GM19043 (cell line): ENCODE measurements around the gene ZNF689.
"Not testable (repeated sequence)": the region's sequence is repeated elsewhere in the genome, so short reads cannot be mapped to it uniquely, and the experiment has no call there.

Experiments
- ATAC-seq: cut with Tn5 transposase; IDR thresholded peaks from one replicate; pipeline ENCODE4 v1.9.1; 2021; ENCODE audit warnings: low read depth; ENCODE audit not compliant: unreplicated experiment

ZNF689 gene

DNA sequence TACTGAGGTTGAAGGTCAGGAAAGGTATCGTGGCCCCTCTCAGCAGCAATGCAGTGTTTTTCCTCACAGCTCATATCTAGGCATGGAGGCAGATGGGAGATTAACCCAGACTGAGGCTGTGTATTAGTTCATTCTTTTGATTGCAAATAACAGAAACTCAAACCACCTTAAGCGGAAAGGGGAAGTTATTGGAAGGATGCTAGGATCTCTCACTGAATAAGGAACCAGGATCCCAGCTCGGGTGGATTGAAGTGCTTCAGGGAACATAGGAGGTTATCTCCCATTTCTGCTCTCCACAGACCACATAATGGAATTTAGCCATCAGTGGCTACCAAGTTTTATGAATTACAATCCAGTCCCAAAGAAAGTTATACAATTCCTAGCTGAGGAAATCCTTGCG lies 8.2 kb downstream of the ZNF689 start:
- ATAC-seq = no peak

DNA sequence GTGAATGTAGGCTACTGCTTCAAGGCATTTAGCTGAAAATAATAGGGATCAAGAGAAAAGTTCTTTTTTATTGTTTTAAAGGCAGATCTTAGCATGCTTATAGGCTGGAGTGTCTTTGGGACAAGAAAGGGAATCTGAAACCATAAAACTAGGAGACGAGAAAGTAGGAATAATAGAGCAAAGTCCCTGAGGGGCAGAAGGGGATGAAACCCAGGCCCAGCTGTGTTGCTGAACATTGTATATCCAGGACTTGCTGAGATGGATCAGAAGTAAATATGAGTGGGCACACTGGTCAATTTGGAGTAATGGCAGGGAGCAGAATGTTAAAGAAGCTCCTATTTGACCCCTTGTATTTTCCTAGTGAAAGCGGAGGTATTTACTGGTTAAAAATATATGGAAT lies 9.3 kb downstream of the ZNF689 start:
- no peak for ATAC-seq

DNA sequence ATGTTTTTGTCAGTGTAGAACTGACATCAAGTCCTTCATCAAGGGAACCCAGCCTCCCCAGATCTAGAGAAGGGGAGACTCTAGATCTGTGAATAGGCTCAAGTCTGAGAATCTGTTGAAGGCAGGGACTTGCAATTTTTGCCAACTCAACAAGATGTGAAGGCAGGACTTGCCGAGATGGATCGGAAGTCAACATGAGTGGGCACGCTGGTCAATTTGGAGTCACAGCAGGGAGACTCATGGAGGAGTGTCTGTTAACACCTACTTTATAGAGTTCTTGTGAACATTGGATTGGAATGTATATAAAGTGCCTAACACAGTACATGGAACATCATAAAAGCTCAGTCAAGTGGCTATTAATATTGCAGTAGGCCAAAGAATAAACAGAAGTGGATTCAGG lies 10.0 kb downstream of the ZNF689 start:
- no peak for ATAC-seq

DNA sequence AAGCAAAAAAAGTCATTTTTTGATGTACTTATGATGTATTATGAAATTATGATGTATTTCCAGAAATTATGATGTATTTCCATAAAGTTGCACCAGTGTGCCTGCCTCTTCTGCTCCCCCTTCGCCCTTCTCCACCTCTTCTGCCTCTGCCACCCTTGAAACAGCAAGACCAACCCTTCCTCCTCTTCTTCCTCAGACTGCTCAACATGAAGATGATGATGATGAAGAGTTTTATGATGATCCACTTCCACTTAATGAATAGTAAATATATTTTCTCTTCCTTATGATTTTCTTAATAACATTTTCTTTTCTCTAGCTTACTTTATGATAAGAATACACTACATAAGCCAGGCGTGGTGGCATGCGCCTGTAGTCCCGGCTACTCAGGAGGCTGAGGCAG lies 17.3 kb downstream of the ZNF689 start:
- no peak for ATAC-seq

DNA sequence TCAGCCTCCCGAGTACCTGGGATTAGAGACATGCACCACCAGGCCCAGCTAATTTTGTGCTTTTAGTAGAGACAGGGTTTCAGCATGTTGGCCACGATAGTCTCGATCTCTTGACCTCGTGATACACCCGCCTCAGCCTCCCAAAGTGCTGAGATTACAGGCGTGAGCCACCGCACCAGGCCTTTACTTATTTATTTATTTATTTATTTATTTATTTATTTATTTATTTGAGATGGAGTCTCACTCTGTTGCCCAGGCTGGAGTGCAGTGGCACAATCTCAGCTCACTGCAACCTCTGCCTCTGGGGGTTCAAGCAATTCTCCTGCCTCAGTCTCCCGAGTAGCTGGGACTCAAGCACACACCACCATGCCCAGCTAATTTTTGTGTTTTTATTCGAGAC lies 19.3 kb downstream of the ZNF689 start:
- not testable (repeated sequence) for ATAC-seq

DNA sequence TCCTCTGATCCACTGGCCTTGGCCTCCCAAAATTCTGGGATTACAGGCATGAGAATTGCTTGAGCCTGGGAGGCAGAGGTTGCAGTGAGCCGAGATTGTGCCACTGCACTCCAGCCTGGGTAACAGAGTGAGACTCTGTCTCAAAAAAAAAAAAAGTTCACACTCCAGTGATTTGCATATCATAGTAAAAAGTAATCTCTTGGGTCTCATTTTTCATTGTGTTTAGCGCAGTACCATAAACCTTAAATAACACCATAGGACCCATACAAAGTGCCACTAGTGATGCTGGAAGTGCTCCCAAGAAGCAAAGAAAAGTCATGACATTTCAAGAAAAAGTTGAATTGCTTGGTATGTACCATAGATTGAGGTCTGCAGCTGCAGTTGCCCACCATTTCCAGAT lies 20.6 kb downstream of the ZNF689 start:
- ATAC-seq = not testable (repeated sequence)

DNA sequence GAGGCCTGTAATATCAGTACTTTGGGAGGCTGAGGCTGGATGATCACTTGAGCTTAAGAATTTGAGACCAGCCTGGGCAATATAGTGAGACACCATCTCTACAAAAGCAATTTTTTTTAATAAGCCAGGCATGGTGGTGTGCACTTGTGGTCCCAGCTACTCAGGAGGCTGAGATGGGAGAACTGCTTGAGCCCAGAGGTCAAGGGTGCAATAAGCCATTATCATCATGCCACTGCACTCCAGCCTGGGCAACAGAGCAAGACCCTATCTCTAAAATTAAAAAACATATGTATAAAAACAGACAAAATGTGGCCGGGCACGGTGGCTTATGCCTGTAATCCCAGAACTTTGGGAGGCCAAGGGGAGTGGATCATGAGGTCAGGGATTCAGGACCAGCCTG lies 21.5 kb downstream of the ZNF689 start:
- ATAC-seq = no peak

DNA sequence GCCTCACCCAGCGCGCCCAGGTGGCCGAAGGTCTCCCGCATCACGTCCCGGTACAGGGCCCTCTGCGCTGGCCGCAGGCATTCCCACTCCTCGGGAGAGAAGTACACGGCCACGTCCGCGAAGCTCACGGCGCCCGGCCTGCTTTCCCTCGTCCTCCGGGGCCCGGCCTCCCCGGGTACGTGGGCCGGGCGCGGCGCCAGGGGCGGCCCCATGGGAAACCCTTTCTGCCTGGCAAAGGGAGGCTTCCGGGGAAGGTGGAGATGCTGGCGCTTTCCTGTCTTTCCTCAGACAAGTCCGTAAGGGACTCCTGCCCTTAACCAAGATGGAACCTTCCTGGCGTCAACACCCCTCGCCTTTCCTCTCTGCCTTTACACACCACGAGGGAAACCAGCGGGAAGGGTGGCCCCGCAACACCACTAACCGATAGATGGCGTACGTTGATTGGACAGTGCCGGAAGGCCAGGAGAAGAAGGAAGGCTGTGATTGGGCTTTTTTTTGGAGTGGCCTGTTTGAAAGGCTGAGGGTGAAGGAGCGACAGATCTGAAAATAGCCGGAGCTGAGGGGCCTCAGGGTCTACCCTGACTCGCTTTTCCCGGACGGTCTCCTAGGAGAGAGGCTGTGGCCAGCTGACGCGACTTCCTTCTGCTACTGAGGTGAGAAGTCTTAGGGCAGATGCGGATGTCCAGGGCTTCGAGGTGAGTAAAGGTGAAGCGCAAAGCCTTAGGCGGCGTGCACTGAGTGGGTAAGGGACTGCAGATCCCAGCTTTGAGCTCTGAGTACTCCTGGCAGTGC lies 24.6 kb downstream of the ZNF689 start, which contains the start of gene ZNF785:
Gene ZNF785, minus strand, starts transcription at position 298 of the 792 bp plus-strand sequence. Its CDS starts 86 bp downstream, at position 212.
- peak; percentile 80 for ATAC-seq

DNA sequence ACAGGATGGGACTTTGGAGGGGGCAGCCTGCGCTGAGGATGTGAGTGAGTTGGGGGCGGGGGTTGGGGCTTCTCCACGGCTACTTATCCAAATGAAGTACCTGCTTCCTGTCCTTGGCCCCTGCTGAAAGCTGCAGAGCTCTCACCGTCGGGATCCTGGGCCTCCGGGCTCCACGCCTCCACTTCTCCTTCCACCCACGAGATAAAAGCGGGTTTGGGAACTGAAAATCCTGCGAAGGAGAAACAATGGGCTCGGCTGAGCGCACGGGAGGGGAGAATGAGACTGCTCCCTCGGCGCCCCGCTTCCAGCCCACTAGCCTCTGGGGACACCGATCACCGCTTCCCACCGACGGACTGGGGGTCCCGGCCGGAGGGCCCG lies 25.2 kb downstream of the ZNF689 start:
- no peak for ATAC-seq

DNA sequence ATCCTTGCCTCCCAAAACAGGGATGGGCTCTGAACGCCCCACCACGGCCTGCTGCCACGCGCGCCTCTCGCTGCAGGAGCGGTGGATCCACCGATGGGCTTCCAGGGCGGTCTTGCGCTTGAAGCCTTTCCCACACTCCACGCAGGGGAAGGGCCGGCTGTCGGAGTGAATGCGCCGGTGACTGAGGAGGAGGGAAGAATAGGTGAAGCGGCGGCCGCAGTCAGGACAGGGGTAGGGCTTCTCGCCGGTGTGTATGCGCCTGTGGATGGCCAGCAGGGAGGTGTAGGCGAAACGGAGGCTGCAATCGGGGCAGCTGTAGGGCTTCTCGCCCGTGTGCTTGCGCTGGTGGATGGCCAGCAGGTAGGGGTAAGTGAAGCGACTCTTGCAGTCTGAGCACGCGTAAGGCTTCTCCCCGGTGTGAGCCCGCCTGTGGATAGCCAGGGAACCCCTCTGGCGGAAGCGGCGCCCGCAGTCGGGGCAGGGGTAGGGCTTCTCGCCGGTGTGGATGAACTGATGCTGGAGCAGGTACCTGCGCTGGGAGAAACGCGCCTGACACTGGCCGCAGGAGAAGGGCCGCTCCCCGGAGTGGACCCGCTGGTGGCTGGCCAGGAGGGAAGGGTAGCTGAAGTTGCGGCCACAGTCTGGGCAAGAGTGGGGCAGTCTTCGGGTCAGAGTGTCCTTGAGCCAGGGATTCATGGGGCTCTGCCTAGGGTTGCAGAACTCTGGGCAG lies 27.4 kb downstream of the ZNF689 start:
- ATAC-seq = no peak

DNA sequence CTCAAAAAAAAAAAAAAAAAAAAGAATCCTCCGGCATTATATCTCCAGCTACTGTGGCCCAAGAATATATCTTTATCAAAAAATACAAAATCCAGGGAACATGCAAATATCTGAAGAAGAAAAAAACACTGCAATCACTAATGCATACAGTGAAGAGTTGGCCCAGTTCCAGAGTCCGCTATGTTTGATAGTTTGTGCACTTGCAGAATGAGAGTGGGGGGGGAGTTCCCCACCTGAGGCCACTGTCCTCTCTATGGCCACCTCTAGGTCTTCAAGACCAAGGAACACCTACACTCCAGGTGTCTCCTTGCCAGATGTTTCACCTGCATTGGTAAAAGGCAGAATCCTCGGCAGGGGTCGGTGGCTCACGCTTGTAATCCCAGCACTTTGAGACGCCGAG lies 28.7 kb downstream of the ZNF689 start:
- ATAC-seq = no peak

DNA sequence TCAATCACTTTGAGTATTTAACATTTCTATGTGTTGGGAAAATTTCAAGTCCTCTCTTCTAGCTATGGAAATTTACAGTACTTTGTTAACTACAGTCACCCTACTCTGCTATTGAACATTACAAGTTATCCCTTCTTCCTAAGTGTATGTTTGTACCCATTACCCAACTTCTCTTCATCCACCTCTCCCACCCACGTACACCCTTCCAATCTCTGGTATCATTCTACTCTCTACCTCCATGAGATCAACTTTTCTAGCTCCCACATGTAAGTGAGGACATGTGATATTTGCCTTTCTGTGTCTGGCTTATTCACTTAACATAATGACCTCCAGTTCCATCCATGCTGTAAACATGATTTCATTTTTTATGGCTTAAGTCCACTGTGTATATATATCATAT lies 35.5 kb downstream of the ZNF689 start:
- ATAC-seq = no peak

DNA sequence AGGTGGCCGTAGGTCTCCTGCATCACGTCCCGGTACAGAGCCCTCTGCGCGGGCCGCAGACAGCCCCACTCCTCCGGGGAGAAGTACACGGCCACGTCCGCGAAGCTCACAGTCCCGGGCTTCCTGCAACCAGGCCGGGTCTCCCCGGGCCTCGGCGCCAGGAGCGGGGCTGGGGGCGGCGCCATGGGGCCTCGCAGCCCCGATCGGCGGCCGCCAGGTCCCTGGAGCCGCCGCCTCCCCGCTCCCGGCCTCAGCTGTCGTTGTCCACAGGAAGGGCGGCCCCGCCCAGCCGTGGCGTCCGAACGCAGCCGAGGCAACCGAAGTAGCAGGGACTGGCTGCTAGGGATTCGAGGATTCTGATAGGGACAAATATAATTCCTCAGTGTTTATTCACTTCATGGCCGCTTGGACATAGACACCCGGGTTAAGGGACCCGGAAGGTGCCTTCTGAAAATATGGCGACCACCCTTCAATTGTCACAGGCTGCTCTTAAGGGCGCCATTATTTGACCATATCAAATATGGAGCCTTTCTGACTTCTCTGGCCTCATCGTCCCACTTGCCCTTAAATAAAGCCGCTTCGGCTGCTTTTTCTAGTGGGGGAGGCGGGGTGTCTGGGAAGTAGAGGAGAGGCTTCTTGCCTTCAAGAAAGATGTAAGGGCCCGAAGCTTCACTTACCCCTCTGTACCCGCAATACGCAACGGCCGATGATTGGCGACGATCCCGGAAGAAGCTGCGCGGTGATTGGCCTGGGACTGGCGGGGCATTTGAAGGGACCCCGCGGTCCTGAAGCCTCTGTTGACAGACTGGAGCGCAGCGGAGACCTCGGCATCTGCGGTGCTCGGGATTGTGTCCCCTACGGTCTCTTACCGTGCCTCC lies 38.5 kb downstream of the ZNF689 start, which contains the start of gene ZNF688:
Gene ZNF688, minus strand, starts transcription at position 270 of the 878 bp plus-strand sequence. Its CDS starts 85 bp downstream, at position 185.
- peak; percentile 73 for ATAC-seq

DNA sequence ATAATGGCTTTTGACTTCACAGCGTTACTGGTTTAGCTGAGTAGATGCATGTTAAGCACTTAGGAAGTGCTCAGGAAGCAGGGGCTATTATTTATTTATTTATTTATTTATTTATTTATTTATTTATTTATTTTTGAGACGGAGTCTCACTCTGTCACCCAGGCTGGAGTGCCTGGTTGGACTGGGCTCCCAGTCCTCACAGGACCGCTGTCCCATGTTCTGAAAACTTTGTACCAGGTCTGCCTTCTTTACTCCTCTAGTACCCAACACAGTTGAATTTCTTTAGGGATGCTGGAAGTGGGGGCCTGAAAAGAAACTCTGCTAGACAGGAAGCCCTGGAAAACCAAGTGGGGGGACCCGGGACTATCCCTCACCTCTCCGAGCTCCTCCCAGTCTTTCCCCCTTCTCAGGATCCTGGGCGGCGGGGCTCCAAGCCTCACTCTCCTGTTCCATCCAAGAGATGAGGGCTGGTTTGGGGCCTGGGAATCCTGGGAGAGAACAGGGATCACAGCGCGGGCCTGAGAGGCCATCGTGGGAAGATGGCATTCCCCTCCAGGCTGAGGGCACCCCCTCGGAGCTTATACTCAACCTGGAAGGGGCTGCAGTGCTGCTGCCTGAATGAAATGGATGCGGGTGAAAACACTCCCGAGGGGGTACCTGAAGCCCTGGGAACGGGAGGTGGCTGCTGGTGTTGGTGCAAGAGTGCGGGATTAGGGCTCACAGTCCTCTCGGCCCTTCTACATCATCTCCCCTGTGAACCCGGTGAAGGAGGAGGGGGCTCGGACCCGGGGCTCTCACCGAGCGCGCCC lies 39.3 kb downstream of the ZNF689 start:
- ATAC-seq = no peak

DNA sequence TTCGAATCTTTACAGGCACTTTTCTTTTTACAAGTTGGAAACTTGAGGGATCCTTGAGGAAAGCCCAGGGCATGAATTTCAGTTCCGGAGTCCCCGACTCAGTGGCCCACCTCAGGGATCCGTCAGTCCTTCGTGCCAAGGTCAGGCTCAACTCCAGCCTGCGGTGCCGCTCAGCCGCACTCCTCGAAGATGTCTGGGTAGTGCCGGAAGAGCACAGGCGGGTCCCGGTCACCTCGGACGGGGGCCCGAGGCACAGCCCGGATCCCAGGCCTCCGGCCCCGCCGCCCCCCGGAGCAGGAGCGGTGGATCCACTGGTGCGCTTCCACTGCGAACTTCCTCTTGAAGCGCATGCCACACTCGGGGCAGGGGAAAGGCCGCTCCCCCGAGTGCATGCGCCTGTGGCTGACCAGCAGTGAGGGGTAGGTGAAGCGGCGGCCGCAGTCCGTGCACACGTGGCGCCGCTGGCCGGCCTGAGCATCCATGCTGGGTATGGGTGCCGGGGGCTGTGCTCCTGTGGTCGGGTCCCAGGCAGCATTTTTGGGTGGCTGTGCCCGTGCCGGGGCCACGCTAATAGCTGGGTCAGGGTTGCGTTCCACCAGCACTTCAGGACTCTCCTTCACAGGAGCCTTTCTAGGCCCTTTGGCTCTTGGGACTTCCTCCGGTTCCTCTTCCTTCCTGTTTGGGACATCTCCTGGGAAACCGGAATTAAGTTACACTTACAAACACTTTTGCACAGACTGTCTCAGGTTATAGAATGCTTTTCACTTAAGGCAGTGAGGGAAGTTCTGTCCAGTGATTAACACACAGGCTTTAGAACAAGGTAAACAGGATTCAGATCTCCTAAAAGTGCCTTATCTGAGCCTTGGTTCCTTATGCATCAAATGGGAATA lies 40.2 kb downstream of the ZNF689 start:
- no peak for ATAC-seq

DNA sequence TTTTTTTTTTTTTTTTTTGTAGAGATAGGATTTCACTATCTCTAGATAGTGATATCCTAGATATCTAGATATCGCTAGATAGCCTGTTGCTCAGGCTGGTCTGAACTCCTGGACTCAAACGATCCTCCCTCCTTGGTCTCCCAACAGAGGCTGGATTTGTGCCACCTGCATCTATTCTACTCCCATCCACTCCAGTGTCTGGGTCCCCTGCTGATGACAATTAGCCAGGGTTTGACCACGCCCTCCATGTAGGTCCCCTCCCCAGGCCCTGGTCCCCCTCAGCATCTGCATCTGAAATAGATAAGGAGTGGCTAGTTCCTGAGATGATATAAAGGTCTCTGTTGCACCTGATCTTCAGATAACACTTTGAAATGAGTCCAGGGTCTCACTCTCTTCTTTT lies 40.9 kb downstream of the ZNF689 start:
- ATAC-seq = no peak

DNA sequence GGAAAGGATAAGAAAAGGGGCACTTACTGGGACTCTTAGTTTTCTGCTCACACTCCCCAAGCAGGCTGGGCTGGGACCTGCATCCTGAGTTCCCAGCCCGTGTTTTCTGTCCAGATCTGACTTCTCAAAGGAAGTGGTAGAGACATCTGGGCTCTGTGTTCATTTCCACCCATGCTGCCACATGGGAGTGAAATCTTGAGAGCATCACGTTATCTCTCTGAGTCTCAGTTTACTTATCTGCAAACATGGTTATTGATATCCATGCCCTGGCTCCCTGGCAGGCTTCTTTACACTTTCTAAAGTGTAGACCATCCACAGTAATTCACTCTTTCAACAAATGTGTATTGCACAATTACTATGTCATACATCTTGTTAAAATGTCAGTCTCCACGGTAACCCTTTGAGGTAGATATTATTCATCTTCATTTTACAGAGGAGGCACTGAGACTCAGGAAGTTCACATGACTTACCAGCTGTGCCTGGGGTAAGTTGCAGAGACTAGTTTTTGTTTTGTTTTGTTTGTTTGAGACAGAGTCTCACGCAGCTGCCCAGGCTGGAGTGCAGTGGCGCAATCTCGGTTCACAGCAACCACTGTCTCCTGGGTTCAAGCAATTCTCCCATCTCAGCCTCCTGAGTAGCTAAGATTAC lies 42.1 kb downstream of the ZNF689 start:
- ATAC-seq = peak; percentile 48

DNA sequence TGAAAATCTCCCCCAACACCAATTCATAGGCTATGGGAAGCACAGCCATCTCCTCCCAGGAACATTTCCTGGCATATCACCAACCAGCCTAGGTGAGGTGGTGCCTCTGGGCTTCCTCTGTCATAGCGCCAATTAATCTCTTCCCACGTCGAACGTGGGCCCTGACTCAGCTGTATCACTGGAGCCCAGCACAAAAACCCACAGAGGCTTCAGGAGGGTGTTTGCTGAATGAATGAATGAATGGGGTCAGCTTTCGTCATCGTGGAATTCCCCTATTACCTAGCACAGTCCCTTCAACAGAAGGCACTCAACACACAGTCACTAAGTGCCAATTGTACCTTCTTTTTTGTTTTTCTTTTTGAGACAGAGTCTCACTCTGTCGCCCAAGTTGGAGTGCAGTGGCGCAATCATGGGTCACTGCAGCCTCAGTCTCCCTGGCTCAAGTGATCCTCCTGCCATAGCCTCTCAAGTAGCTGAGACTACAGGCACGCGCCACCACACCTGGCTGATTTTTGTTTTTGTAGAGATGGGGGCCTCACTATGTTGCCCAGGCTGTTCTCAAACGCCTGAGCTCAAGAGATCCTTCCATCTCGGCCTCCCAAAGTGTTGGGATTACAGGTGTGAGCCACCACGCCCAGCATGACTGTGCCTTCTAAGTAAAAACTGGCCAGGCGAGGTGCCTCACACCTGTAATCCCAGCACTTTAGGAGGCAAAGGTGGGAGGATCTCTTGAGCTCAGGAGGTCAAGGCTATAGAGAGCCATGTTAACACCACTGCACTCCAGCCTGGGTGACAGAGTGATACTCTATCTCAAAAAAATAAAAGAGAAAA lies 42.8 kb downstream of the ZNF689 start:
- no peak for ATAC-seq
